ENCODE measurements around the gene MPZL1. TPM values are rescaled to one million over a fixed set of nuclear protein-coding genes. Genes with fewer than 3 reads are reported as not detected.

The MPZL1 gene
- total and polyA plus RNA-seq, 2 donors (not counting 1 experiment from before 2014, with no cell fraction given) = 81.4 to 158 TPM

GRCh38 chr1:167714439-167715156, 7.2 kb upstream of the MPZL1 start:
- H3K4me2 ChIP-seq (ENCODE audit: extremely low read depth, insufficient read depth, low read length) = peak overlapping the region; percentile 94
- peak overlapping the region; percentile 99 for H2AFZ ChIP-seq (ENCODE audit: low read length)
- H3K79me2 ChIP-seq (ENCODE audit: control insufficient read depth, insufficient read depth, low read length) = no peaks in the 10 kb centered on the region
- no peaks in the 10 kb centered on the region for H3K27me3 ChIP-seq (ENCODE audit: control insufficient read depth, insufficient read depth, low read length)
- no peaks in the 10 kb centered on the region for H3K36me3 ChIP-seq (ENCODE audit: control insufficient read depth, insufficient read depth, low read length)
- no peaks in the 10 kb centered on the region for H3K9me3 ChIP-seq (ENCODE audit: control insufficient read depth, insufficient read depth, low read depth, low read length)
- no peaks in the 10 kb centered on the region for H3K4me1 ChIP-seq (ENCODE audit: control insufficient read depth, extremely low read depth, insufficient read depth, low read length)
- H3K4me3 ChIP-seq (replicated peaks in 1 of 4; ENCODE audit: control extremely low read depth in 1 of 4, insufficient read depth in 1 of 4, low read depth in 3 of 4, low read length in 4 of 4) = peak overlapping the region; percentile 80 to 93 (median 89)
- TF ChIP-seq EZH2 (IDR thresholded peaks at IDR 0.05; ENCODE audit: low read length, missing control alignments) (no peak), CTCF (conservative IDR thresholded peaks at IDR 0.05 in 1 of 2, IDR thresholded peaks at IDR 0.05 in 1 of 2; ENCODE audit: low read depth in 1 of 2, low read length in 2 of 2) (peak; percentile 16 to 18)
- peak overlapping the region; percentile 97 for H3K27ac ChIP-seq (ENCODE audit: insufficient read depth, low read length)
- peak; percentile 75 to 88 for DNase-seq (ENCODE audit: low read depth in 2 of 2)
- peak overlapping the region; percentile 96 for H3K9ac ChIP-seq (ENCODE audit: insufficient read depth, low read length)
- no peaks in the 10 kb centered on the region for H4K20me1 ChIP-seq (ENCODE audit: control insufficient read depth, extremely low read depth, insufficient read depth, low read length)

GRCh38 chr1:167715157-167715999, 6.4 kb upstream of the MPZL1 start:
- Histone ChIP-seq H2AFZ (ENCODE audit: low read length) (peak overlapping the region; percentile 86), H3K36me3 (ENCODE audit: control insufficient read depth, insufficient read depth, low read length) (no peaks in the 10 kb centered on the region), H3K4me2 (ENCODE audit: extremely low read depth, insufficient read depth, low read length) (peak overlapping the region; percentile 94), H3K4me3 (replicated peaks in 1 of 4; ENCODE audit: control extremely low read depth in 1 of 4, insufficient read depth in 1 of 4, low read depth in 3 of 4, low read length in 4 of 4) (peak overlapping the region; percentile 80 to 93 (median 89)), H3K4me1 (ENCODE audit: control insufficient read depth, extremely low read depth, insufficient read depth, low read length) (no peaks in the 10 kb centered on the region), H3K9me3 (ENCODE audit: control insufficient read depth, insufficient read depth, low read depth, low read length) (no peaks in the 10 kb centered on the region), H3K27me3 (ENCODE audit: control insufficient read depth, insufficient read depth, low read length) (no peaks in the 10 kb centered on the region), H4K20me1 (ENCODE audit: control insufficient read depth, extremely low read depth, insufficient read depth, low read length) (no peaks in the 10 kb centered on the region), H3K79me2 (ENCODE audit: control insufficient read depth, insufficient read depth, low read length) (no peaks in the 10 kb centered on the region), H3K9ac (ENCODE audit: insufficient read depth, low read length) (peak overlapping the region; percentile 59), H3K27ac (ENCODE audit: insufficient read depth, low read length) (peak overlapping the region; percentile 97)
- peak; percentile 74 to 92 for DNase-seq (ENCODE audit: low read depth in 2 of 2)
- TF ChIP-seq CTCF (conservative IDR thresholded peaks at IDR 0.05 in 1 of 2, IDR thresholded peaks at IDR 0.05 in 1 of 2; ENCODE audit: low read depth in 1 of 2, low read length in 2 of 2) = peak; percentile 87 to 94
- TF ChIP-seq EZH2 (IDR thresholded peaks at IDR 0.05; ENCODE audit: low read length, missing control alignments) = no peak

GRCh38 chr1:167716000-167716271, 5.8 kb upstream of the MPZL1 start:
- peak in 1 of 2 donors; percentile 12 for DNase-seq (ENCODE audit: low read depth in 2 of 2)
- H3K4me2 ChIP-seq (ENCODE audit: extremely low read depth, insufficient read depth, low read length) = peak overlapping the region; percentile 64
- H3K36me3 ChIP-seq (ENCODE audit: control insufficient read depth, insufficient read depth, low read length) = no peaks in the 10 kb centered on the region
- no peaks in the 10 kb centered on the region for H3K9me3 ChIP-seq (ENCODE audit: control insufficient read depth, insufficient read depth, low read depth, low read length)
- TF ChIP-seq EZH2 (IDR thresholded peaks at IDR 0.05; ENCODE audit: low read length, missing control alignments) = no peak
- no peak for TF ChIP-seq CTCF (conservative IDR thresholded peaks at IDR 0.05 in 1 of 2, IDR thresholded peaks at IDR 0.05 in 1 of 2; ENCODE audit: low read depth in 1 of 2, low read length in 2 of 2)
- H3K27me3 ChIP-seq (ENCODE audit: control insufficient read depth, insufficient read depth, low read length) = no peaks in the 10 kb centered on the region
- H4K20me1 ChIP-seq (ENCODE audit: control insufficient read depth, extremely low read depth, insufficient read depth, low read length) = no peaks in the 10 kb centered on the region
- peak overlapping the region; percentile 1 for H3K9ac ChIP-seq (ENCODE audit: insufficient read depth, low read length)
- peak overlapping the region; percentile 35 for H3K27ac ChIP-seq (ENCODE audit: insufficient read depth, low read length)
- peak overlapping the region; percentile 66 for H2AFZ ChIP-seq (ENCODE audit: low read length)
- H3K4me3 ChIP-seq (replicated peaks in 1 of 4; ENCODE audit: control extremely low read depth in 1 of 4, insufficient read depth in 1 of 4, low read depth in 3 of 4, low read length in 4 of 4) = peak overlapping the region; percentile 52 to 93 (median 86)
- H3K4me1 ChIP-seq (ENCODE audit: control insufficient read depth, extremely low read depth, insufficient read depth, low read length) = no peaks in the 10 kb centered on the region
- H3K79me2 ChIP-seq (ENCODE audit: control insufficient read depth, insufficient read depth, low read length) = no peaks in the 10 kb centered on the region
